Measurements from ENCODE around the gene ITPR3.
A peak's percentile ranks its signal among the peaks of the same experiment; 100 is the strongest.

The ITPR3 gene

GRCh38 chr6:33640361-33640760 is 19.2 kb downstream of the ITPR3 start:
- no peak for DNase-seq

GRCh38 chr6:33641144-33641543 is 20.0 kb downstream of the ITPR3 start:
- no peak for DNase-seq

- no peak for DNase-seq
Observed at GRCh38 chr6:33641602-33642001, 20.5 kb downstream of the ITPR3 start.

- no peak for DNase-seq
Observed at GRCh38 chr6:33642897-33643296, 21.8 kb downstream of the ITPR3 start.

GRCh38 chr6:33651403-33651802 is 30.3 kb downstream of the ITPR3 start:
- DNase-seq: no peak

- no peak for DNase-seq
Observed at GRCh38 chr6:33652002-33652401, 30.9 kb downstream of the ITPR3 start.

GRCh38 chr6:33654831-33655554 is 33.9 kb downstream of the ITPR3 start:
- no peak for DNase-seq

- no peak for DNase-seq
Observed at GRCh38 chr6:33656844-33657243, 35.7 kb downstream of the ITPR3 start.

- no peak for DNase-seq
Observed at GRCh38 chr6:33658982-33659689, 38.0 kb downstream of the ITPR3 start.

- no peak for DNase-seq
Observed at GRCh38 chr6:33659986-33660385, 38.9 kb downstream of the ITPR3 start.

- peak; percentile 60 for DNase-seq
Observed at GRCh38 chr6:33661106-33661838, 40.1 kb downstream of the ITPR3 start.

GRCh38 chr6:33662318-33662717 is 41.2 kb downstream of the ITPR3 start:
- no peak for DNase-seq

- DNase-seq: no peak
Observed at GRCh38 chr6:33663028-33663427, 41.9 kb downstream of the ITPR3 start.

GRCh38 chr6:33663727-33664449 is 42.8 kb downstream of the ITPR3 start:
- DNase-seq: no peak

GRCh38 chr6:33664506-33665057 is 43.5 kb downstream of the ITPR3 start:
- DNase-seq: no peak

- no peak for DNase-seq
Observed at GRCh38 chr6:33665957-33666356, 44.8 kb downstream of the ITPR3 start.

- no peak for DNase-seq
Observed at GRCh38 chr6:33667072-33667471, 46.0 kb downstream of the ITPR3 start.

GRCh38 chr6:33667776-33668175 is 46.7 kb downstream of the ITPR3 start:
- DNase-seq: no peak

- no peak for DNase-seq
Observed at GRCh38 chr6:33668328-33668727, 47.2 kb downstream of the ITPR3 start.

- DNase-seq: no peak
Observed at GRCh38 chr6:33668914-33669313, 47.8 kb downstream of the ITPR3 start.

- no peak for DNase-seq
Observed at GRCh38 chr6:33670086-33670660, 49.1 kb downstream of the ITPR3 start.

- no peak for DNase-seq
Observed at GRCh38 chr6:33670971-33671743, 50.0 kb downstream of the ITPR3 start.

All from NCI-H2029 (cell line).